SU-DHL-6 (cell line): Measurements from ENCODE around the gene CASP9.
"Not testable (repeated sequence)": the region's sequence is repeated elsewhere in the genome, so short reads cannot be mapped to it uniquely, and the experiment has no call there.

ENCODE experiments used
- H2AFZ ChIP-seq: fragments of 200-600 bp; sonication (generic); 2 replicates; pipeline ENCODE4 v1.6.1; 2014; ENCODE audit warnings: low read depth, mild to moderate bottlenecking, moderate library complexity, mixed read lengths, antibody characterized with exemption, low read length; ENCODE audit not compliant: severe bottlenecking
- H3F3A ChIP-seq: fragments of 200-600 bp; shearing (Covaris generic); 2 replicates; pipeline ENCODE4 v1.6.0; 2016; ENCODE audit warnings: antibody characterized with exemption, mild to moderate bottlenecking; ENCODE audit not compliant: insufficient read depth
- H3K27ac ChIP-seq: fragments of 200-600 bp; sonication (generic); 2 replicates; pipeline ENCODE4 v1.5.1; 2016; ENCODE audit warnings: low read depth, mild to moderate bottlenecking, low read length, moderate library complexity, mixed read lengths
- H3K27me3 ChIP-seq: fragments of 200-600 bp; sonication (generic), shearing (Covaris generic); 2 replicates; pipeline ENCODE4 v1.6.0; 2014; ENCODE audit warnings: mild to moderate bottlenecking, low read length
- H3K36me3 ChIP-seq: fragments of 200-600 bp; sonication (generic); 2 replicates; pipeline ENCODE4 v1.6.1; 2014; ENCODE audit warnings: mild to moderate bottlenecking, low read length, mixed read lengths
- H3K4me2 ChIP-seq: fragments of 300-600, 200-600 bp; shearing (Covaris generic), sonication (generic); 2 replicates; pipeline ENCODE4 v1.6.0; 2014; ENCODE audit warnings: low read length, low read depth, mild to moderate bottlenecking; ENCODE audit not compliant: poor library complexity, severe bottlenecking
- H3K4me3 ChIP-seq: fragments of 200-600 bp; sonication (generic); 2 replicates; pipeline ENCODE4 v1.5.1; 2014; ENCODE audit warnings: antibody characterized with exemption, low read length, mild to moderate bottlenecking, mixed read lengths; ENCODE audit not compliant: insufficient read depth, poor library complexity, severe bottlenecking
- H3K79me2 ChIP-seq: fragments of 200-600 bp; sonication (generic); 2 replicates; pipeline ENCODE4 v1.6.1; 2014; ENCODE audit warnings: mild to moderate bottlenecking, low read length, moderate library complexity; ENCODE audit not compliant: insufficient read depth
- H3K9ac ChIP-seq: fragments of 200-600 bp; sonication (generic); 2 replicates; pipeline ENCODE4 v1.7.0; 2014; ENCODE audit warnings: mild to moderate bottlenecking, low read length
- H3K9me2 ChIP-seq: fragments of 200-600 bp; sonication (generic); replicated peaks from 2 replicates; pipeline ENCODE4 v1.6.1; 2014; ENCODE audit warnings: low read length; ENCODE audit not compliant: insufficient read depth
- H3K9me3 ChIP-seq: fragments of 200-600 bp; sonication (generic); 2 replicates; pipeline ENCODE4 v1.6.1; 2014; ENCODE audit warnings: low read length, mixed read lengths; ENCODE audit not compliant: insufficient read depth
- H4K20me1 ChIP-seq: fragments of 200-600 bp; sonication (generic); 2 replicates; pipeline ENCODE4 v1.6.1; 2014; ENCODE audit warnings: low read depth, mild to moderate bottlenecking, antibody characterized with exemption, low read length, moderate library complexity, mixed read lengths
- EZH2phosphoT487 ChIP-seq: fragments of 200-600 bp; sonication (generic), shearing (Covaris generic); conservative IDR thresholded peaks from 2 replicates; pipeline ENCODE4 v1.6.1; 2018; ENCODE audit warnings: mild to moderate bottlenecking, antibody characterized with exemption, low read length, moderate library complexity, mixed read lengths
- TF ChIP-seq, protein P1 (sequence below): fragments of 200-600 bp; sonication (generic); IDR thresholded peaks from one replicate; pipeline ENCODE4 v1.5.1; 2017; ENCODE audit warnings: antibody characterized with exemption, mild to moderate bottlenecking, low read length, moderate library complexity; ENCODE audit not compliant: insufficient read depth, poor library complexity, severe bottlenecking

Gene CASP9

GRCh38 chr1:15493869-15494390 is 30.1 kb downstream of the CASP9 start:
- H3K27me3 ChIP-seq, result no peaks in the 10 kb centered on the region
- no peaks in the 10 kb centered on the region for H3K9me2 ChIP-seq
- no peak overlapping the region for H2AFZ ChIP-seq
- TF ChIP-seq, protein P1, sequence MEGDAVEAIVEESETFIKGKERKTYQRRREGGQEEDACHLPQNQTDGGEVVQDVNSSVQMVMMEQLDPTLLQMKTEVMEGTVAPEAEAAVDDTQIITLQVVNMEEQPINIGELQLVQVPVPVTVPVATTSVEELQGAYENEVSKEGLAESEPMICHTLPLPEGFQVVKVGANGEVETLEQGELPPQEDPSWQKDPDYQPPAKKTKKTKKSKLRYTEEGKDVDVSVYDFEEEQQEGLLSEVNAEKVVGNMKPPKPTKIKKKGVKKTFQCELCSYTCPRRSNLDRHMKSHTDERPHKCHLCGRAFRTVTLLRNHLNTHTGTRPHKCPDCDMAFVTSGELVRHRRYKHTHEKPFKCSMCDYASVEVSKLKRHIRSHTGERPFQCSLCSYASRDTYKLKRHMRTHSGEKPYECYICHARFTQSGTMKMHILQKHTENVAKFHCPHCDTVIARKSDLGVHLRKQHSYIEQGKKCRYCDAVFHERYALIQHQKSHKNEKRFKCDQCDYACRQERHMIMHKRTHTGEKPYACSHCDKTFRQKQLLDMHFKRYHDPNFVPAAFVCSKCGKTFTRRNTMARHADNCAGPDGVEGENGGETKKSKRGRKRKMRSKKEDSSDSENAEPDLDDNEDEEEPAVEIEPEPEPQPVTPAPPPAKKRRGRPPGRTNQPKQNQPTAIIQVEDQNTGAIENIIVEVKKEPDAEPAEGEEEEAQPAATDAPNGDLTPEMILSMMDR, result no peak
- no peak for TF ChIP-seq EZH2phosphoT487
- H3K4me3 ChIP-seq, result no peak overlapping the region
- no peak overlapping the region for H3K4me2 ChIP-seq
- H3K27ac ChIP-seq, result no peak overlapping the region
- H3K79me2 ChIP-seq, result no peaks in the 10 kb centered on the region
- H3F3A ChIP-seq, result no peaks in the 10 kb centered on the region
- H4K20me1 ChIP-seq, result no peaks in the 10 kb centered on the region
- no peaks in the 10 kb centered on the region for H3K9me3 ChIP-seq
- no peak overlapping the region for H3K9ac ChIP-seq
- no peaks in the 10 kb centered on the region for H3K36me3 ChIP-seq

DNA sequence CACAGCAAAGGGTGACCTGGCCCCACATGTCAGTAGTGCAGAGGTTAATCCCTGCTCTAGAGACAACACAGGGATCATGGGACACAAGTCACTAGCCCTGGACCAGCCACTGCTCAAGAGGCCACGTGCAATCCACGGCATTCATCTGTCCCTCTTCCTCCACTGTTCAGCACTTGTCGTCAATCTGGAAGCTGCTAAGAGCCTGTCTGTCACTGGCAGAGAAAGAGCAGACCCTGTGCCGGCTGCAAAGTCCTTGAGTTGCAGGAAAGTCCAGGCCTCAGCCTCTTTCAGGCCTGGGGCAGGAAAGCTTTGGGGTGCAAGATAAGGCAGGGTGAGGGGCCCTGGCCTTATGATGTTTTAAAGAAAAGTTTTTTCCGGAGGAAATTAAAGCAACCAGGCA is 31.4 kb downstream of the CASP9 start:
- Histone ChIP-seq H4K20me1 (no peaks in the 10 kb centered on the region), H3K4me3 (no peak overlapping the region), H3K9ac (no peak overlapping the region), H2AFZ (no peak overlapping the region), H3K27ac (no peak overlapping the region), H3F3A (no peaks in the 10 kb centered on the region), H3K9me3 (no peaks in the 10 kb centered on the region), H3K9me2 (no peaks in the 10 kb centered on the region), H3K79me2 (no peaks in the 10 kb centered on the region), H3K36me3 (no peaks in the 10 kb centered on the region), H3K27me3 (no peaks in the 10 kb centered on the region), H3K4me2 (no peak overlapping the region)
- TF ChIP-seq, protein P1, result no peak
- no peak for TF ChIP-seq EZH2phosphoT487

GRCh38 chr1:15491010-15491409 is 33.0 kb downstream of the CASP9 start:
- not testable (repeated sequence) for H3K27me3 ChIP-seq, H3K27ac ChIP-seq, H3K79me2 ChIP-seq, H3K4me3 ChIP-seq, H3K4me2 ChIP-seq, H3K36me3 ChIP-seq, H3F3A ChIP-seq, H2AFZ ChIP-seq, H3K9me3 ChIP-seq, H3K9me2 ChIP-seq, H4K20me1 ChIP-seq, H3K9ac ChIP-seq

DNA sequence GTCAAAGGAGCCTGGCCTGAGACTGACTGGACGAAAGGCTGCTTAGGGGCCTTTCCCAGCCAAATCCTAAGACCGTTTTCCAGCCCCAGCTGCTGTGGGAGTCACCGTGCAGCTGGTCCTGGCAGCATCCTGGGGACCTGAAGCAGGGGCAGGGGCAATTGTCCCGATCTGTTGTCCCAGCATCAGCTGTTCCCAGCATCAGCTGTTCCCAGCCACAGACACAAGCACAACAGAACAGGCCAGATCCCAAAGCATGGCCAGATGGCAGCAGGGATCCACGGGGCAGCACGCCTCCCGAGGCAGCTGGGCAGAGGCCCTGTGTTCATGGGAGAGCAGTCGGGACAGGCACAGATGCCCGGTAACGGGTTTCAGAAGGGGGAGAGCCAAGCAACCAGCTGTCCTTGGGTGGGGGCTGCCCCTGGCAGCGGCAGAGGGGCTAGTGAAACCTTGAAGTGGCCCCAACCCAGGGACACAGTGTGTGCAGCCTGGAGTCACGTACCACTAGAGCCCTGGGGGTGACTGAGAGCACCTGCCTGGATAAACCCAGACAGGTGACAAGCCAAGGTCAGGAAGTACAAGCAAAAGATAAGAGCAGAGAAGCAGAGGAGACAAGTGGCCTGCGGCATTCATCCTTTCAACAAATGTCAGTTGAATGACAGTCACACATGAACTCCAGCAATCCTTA is 34.8 kb downstream of the CASP9 start:
- no peaks in the 10 kb centered on the region for H3K9me3 ChIP-seq
- TF ChIP-seq, protein P1, result no peak
- no peak for TF ChIP-seq EZH2phosphoT487
- no peaks in the 10 kb centered on the region for H3K27me3 ChIP-seq
- H4K20me1 ChIP-seq, result no peaks in the 10 kb centered on the region
- H3K9ac ChIP-seq, result no peak overlapping the region
- no peaks in the 10 kb centered on the region for H3K9me2 ChIP-seq
- no peak overlapping the region for H3K4me3 ChIP-seq
- H2AFZ ChIP-seq, result no peak overlapping the region
- no peak overlapping the region for H3K4me2 ChIP-seq
- no peak overlapping the region for H3K27ac ChIP-seq
- H3F3A ChIP-seq, result no peaks in the 10 kb centered on the region
- H3K79me2 ChIP-seq, result no peaks in the 10 kb centered on the region
- H3K36me3 ChIP-seq, result no peaks in the 10 kb centered on the region
